ACC112 (cell line): ENCODE data around the gene PLXNC1.

Experiments used
- H2AFZ ChIP-seq: fragments of 200-600 bp; sonication (generic); one replicate; pipeline ENCODE4 v1.6.0; 2017; ENCODE audit warnings: antibody characterized with exemption, low read length; ENCODE audit not compliant: unreplicated experiment
- H3K27ac ChIP-seq: fragments of 200-600 bp; sonication (generic); 2 replicates; pipeline ENCODE4 v1.5.1; 2014; ENCODE audit warnings: low read depth, mild to moderate bottlenecking, antibody characterized with exemption, low read length, moderate library complexity
- H3K27me3 ChIP-seq: fragments of 200-600 bp; sonication (generic); 2 replicates; pipeline ENCODE4 v1.6.1; 2014; ENCODE audit warnings: mild to moderate bottlenecking, antibody characterized with exemption, low read length, moderate library complexity, mixed read lengths; ENCODE audit not compliant: insufficient read depth
- H3K36me3 ChIP-seq: fragments of 200-600 bp; sonication (generic); 2 replicates; pipeline ENCODE4 v1.6.1; 2016; ENCODE audit warnings: mild to moderate bottlenecking, antibody characterized with exemption, low read length, moderate library complexity, mixed read lengths; ENCODE audit not compliant: insufficient read depth
- H3K4me1 ChIP-seq: fragments of 200-600 bp; sonication (generic); one replicate; pipeline ENCODE4 v1.6.1; 2016; ENCODE audit warnings: low read length, mixed read lengths; ENCODE audit not compliant: insufficient read depth, unreplicated experiment, control insufficient read depth
- H3K4me3 ChIP-seq: fragments of 200-600 bp; sonication (generic); 2 replicates; pipeline ENCODE4 v1.5.1; 2014; ENCODE audit warnings: mild to moderate bottlenecking, low read depth, low read length
- H3K79me2 ChIP-seq: fragments of 200-600 bp; sonication (generic); one replicate; pipeline ENCODE4 v1.6.0; 2016; ENCODE audit warnings: low read length; ENCODE audit not compliant: control insufficient read depth, unreplicated experiment, insufficient read depth

Gene PLXNC1

DNA sequence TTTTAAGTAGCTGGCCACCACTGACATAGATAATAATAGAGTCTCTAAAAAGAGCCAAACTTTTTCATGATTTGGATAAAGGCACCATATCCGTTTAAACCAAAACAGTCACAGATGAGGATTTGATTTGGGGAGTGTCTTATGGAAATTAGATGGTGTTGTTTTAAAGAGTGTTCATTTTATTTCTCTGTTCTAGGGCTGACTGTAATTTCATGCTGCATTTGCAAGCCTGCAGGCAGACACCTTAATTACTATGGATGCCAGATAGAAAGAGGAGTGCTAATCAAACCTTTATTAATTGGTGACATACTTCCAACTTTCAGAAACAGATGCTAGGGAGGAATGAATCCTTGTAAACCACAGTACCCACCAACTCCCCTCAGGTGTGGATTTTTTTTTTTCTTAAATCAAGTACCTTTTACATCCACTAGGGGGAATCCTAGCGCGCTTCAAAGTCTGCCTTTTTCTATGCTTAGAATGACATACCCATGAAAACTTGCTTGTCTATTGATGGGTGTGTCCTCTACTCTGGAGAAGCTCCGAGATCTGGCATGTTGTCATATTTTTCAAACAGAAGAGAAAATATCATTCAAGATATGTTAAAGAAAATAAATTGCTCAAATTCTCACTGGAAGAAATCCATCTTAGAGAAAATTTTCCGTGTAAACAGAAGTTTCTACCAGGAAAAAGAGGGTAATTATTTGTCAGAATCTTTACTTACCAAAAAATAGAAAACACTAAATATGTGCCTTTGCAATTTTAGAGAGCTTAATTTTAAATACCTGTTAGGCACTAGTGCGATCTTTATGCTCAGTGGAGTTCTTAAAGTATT lies 14.2 kb upstream of the PLXNC1 start:
- Histone ChIP-seq H3K4me1 (no peaks in the 10 kb centered on the region), H3K36me3 (no peaks in the 10 kb centered on the region), H3K79me2 (no peaks in the 10 kb centered on the region), H3K4me3 (no peak overlapping the region), H2AFZ (no peak overlapping the region), H3K27ac (no peak overlapping the region), H3K27me3 (peaks cover 17% of the 10 kb centered on the region)

DNA sequence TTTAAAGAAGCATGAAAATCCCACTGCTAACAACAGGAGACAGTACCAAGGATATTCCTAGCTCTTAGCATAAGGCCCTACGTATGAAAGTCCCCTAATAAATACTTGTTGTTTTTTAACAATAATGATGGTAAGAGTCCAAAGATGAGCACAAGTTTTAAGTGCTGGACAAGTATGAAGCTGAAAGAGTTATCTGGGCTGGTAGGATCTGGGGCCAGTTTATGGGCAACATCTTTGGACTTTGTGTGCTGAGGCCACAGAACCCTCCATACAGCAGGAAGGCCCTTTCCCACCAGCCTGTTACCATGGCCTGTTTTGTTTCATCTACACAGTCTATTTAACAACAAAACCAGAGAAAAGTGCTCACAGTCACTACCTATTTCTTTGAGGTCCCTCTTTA lies 12.5 kb upstream of the PLXNC1 start:
- Histone ChIP-seq H3K4me3 (no peak overlapping the region), H2AFZ (no peak overlapping the region), H3K27ac (no peak overlapping the region), H3K4me1 (no peaks in the 10 kb centered on the region), H3K79me2 (no peaks in the 10 kb centered on the region), H3K36me3 (no peaks in the 10 kb centered on the region), H3K27me3 (peaks cover 13% of the 10 kb centered on the region)

DNA sequence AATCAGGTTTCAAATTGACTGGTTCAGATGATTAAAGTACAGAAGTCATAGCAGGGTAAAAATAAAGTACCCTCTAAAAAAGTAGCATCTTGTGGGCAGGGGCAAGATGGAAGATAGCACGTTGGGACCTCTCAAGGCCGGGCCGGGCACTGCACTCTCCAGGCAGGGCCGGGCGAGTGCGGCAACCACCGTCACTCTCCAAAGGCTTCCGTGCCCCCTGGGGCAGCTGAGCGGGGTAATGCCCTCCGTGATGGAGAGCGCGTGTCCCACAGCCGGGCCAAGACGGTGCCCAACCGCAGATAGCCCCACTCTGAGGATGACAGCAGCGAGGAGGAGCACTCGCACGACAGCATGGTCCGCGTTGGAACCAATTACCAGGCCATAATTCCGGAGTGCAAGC lies 8.6 kb upstream of the PLXNC1 start:
- Histone ChIP-seq H2AFZ (no peak overlapping the region), H3K79me2 (no peaks in the 10 kb centered on the region), H3K27ac (no peak overlapping the region), H3K36me3 (no peaks in the 10 kb centered on the region), H3K27me3 (peaks cover 15% of the 10 kb centered on the region), H3K4me3 (no peak overlapping the region), H3K4me1 (no peaks in the 10 kb centered on the region)

DNA sequence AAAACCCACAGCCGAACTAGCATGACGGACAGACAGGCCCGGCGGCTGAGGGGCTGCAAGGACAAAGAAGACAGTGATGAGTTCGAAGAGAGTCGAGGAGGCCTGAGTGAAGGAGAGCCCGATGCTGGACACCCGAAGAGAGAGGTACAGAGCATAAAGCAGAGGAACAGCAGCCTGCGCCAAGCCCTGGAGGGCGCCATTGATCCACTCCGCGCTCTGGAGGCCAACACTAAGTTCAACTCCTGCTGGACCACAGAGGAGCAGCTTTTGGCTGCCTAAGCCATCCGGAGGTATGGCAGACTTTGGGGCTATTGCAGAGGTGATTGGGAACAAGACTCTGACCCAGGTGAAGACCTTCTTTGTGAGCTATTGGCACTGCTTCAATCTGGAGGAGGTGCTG lies 7.8 kb upstream of the PLXNC1 start:
- H3K4me1 ChIP-seq, result no peaks in the 10 kb centered on the region
- no peak overlapping the region for H2AFZ ChIP-seq
- H3K4me3 ChIP-seq, result no peak overlapping the region
- peaks cover 15% of the 10 kb centered on the region for H3K27me3 ChIP-seq
- no peaks in the 10 kb centered on the region for H3K79me2 ChIP-seq
- no peak overlapping the region for H3K27ac ChIP-seq
- no peaks in the 10 kb centered on the region for H3K36me3 ChIP-seq

DNA sequence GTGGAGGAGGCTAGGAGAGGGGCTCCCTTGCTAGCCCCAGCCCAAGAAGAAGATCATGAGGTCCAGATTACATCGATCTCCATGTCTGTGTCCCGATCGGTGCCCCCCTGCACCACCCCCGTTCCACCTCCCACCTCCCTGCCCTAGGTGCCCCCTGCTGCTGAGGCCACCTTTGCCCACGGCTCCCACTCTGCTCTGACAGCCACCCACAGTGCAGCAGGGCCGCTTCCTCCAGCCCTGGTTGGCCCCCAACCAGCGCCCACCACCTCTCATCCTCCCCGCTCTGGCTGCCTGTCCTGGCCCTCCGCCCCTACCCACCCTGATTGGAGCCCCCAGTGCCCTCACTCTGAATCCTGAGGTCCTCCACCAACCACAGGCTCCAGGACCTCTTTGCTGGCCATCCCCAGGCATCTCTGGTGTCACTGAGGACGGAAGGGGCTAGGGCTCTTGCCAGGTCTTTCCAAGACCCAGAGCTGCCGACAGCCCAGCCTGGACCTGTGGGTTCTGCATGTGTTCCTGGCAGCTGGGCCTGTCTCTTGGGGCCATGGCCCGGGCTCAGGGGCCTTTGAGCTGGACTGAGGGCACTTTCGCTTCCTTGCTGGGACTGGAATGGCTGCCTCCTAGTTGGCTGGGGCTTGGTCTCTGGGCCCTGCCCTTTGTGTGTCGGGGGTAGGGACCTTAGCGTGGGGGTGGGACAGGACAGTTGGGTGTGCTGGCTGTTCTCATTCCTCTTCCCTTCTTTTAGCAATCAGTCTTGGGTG lies 7.2 kb upstream of the PLXNC1 start:
- Histone ChIP-seq H3K4me3 (no peak overlapping the region), H3K27me3 (peaks cover 16% of the 10 kb centered on the region), H3K36me3 (no peaks in the 10 kb centered on the region), H3K79me2 (no peaks in the 10 kb centered on the region), H3K4me1 (no peaks in the 10 kb centered on the region), H3K27ac (no peak overlapping the region), H2AFZ (no peak overlapping the region)

DNA sequence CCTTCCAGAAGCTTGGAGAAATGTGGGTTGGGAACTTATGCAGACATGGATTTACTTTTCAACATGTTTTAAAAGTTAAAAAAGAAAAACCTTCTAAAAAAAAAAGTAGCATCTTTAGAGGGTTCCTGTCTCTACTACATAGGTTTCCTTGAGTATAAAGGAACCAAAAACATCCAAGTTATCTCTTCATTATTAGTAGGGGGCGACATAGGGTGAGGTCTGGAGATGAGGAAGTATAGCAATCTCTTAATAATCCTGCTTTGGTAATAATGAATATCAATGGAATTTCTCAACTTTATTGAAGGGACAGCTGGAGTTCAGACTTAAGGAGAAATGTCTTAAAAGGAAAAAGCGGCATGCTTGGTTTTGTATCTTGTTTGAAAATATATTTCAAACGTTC lies 6.5 kb upstream of the PLXNC1 start:
- H2AFZ ChIP-seq, result no peak overlapping the region
- H3K27ac ChIP-seq, result no peak overlapping the region
- H3K4me1 ChIP-seq, result no peaks in the 10 kb centered on the region
- H3K36me3 ChIP-seq, result no peaks in the 10 kb centered on the region
- no peaks in the 10 kb centered on the region for H3K79me2 ChIP-seq
- H3K27me3 ChIP-seq, result peaks cover 23% of the 10 kb centered on the region
- no peak overlapping the region for H3K4me3 ChIP-seq

DNA sequence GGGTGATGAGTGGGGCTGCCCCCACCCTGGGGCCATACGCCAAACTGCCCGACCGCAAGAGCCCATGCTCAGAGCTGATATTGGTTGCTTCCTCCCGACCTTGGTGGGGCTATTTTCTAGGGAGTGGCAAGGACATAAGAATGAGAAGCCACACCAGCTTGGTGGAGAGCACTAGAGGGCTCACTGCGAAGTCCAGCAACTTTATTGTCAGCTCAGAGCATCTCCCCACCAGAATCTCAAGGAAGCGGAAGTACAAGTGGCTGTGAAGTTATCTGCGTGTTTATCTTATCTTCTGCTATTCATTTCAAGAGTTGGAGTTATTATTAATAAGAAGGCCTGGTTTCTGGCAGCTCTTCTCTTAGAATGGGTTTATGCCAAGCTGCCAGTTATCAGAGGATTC lies 4.9 kb upstream of the PLXNC1 start:
- Histone ChIP-seq H3K4me1 (no peaks in the 10 kb centered on the region), H3K36me3 (no peaks in the 10 kb centered on the region), H3K27me3 (peaks cover 36% of the 10 kb centered on the region), H3K79me2 (no peaks in the 10 kb centered on the region), H3K27ac (no peak overlapping the region), H2AFZ (no peak overlapping the region), H3K4me3 (no peak overlapping the region)

DNA sequence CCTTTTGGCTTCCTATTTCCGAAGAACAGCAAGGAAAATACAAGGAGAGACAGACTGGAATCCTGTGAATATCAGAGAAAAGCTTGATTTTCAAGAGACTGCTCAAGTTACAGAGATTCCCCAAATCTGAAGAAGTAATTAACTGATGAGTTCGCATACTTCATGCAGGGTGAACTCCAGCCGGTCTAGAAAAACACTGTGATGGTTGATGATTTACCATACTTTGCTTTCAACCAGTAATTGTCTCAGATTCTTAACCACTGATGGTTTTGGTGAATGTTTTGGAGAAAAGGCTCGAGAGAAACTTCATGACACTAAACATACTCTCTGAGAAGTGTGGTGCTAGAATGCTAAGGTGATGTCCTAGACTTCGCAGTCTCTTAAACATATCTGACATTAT lies 4.4 kb upstream of the PLXNC1 start:
- Histone ChIP-seq H3K4me1 (no peaks in the 10 kb centered on the region), H3K27ac (no peak overlapping the region), H3K36me3 (no peaks in the 10 kb centered on the region), H3K4me3 (no peak overlapping the region), H3K79me2 (no peaks in the 10 kb centered on the region), H2AFZ (no peak overlapping the region), H3K27me3 (peaks cover 38% of the 10 kb centered on the region)

DNA sequence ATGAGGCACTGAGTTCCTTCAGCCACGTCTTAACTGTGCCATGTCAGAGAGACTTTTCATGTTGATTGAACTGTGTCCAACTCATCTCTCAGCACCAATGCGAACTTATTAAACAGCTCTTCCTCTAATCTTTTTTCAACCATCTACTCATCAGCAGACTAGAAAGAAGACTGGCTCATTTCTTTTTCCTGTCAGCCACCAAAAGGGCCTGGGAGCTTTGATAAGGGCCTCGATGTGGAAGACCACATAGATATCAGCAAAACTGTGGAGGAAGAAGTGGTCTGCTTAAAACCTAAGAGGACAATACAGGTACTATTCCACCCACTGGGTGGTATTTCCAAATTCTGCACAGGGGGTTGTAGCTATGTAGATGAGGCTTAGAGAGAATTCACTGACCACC lies 3.6 kb upstream of the PLXNC1 start:
- H3K27ac ChIP-seq, result no peak overlapping the region
- no peaks in the 10 kb centered on the region for H3K79me2 ChIP-seq
- H3K27me3 ChIP-seq, result peaks cover 46% of the 10 kb centered on the region
- no peaks in the 10 kb centered on the region for H3K4me1 ChIP-seq
- H3K36me3 ChIP-seq, result no peaks in the 10 kb centered on the region
- H2AFZ ChIP-seq, result no peak overlapping the region
- H3K4me3 ChIP-seq, result no peak overlapping the region

DNA sequence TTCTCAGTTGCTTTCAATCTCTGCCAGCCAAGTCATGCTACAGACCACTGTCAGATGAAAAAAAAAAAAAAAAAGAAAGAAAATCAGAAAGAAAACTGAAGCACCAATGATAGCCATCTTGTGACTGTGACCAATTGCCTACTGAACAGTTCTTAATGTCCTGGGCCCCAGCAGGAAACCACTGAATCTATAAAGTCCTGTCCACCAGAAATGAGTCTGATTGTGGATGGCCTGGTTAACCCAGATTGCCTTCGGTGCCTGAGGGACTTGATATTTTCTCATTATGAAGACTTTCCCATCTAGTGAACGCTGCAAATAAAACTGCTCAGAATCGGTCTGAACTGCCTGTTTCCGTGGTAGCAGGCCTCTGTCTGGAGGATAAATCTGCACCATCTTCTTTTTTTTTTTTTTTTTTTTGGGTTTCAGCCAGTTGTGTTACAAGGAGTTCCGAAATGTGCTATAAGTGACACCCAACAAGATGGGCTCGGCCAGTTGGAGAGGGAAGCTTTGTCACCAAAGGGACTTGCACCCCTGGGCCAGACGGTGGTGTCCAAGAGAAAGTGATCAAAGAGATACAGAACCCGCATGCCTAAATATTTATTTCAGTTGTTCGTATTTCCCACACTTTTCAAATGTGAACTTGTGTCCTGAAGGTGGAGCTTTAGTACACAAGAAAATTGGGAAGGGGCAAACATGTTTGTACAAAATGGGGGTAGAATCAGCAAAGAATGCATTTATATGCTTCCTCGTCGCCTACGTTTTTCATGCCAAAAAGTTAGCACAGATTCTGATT lies 3.0 kb upstream of the PLXNC1 start:
- Histone ChIP-seq H3K4me1 (no peaks in the 10 kb centered on the region), H2AFZ (no peak overlapping the region), H3K4me3 (no peak overlapping the region), H3K27me3 (peaks cover 52% of the 10 kb centered on the region), H3K36me3 (no peaks in the 10 kb centered on the region), H3K27ac (no peak overlapping the region), H3K79me2 (no peaks in the 10 kb centered on the region)
